IPS-18c (cell line): Measurements from ENCODE around the gene PLXNA3.

ENCODE experiments used
- H3K4me3 ChIP-seq: 2 replicates; pipeline ENCODE4 v1.7.0; 2013; ENCODE audit warnings: low read depth, mild to moderate bottlenecking, low read length, moderate library complexity; ENCODE audit not compliant: insufficient read depth
- H3K9me3 ChIP-seq: one replicate; pipeline ENCODE4 v1.6.1; 2013; ENCODE audit warnings: mild to moderate bottlenecking, low read length, moderate library complexity; ENCODE audit not compliant: control insufficient read depth, insufficient read depth

Gene PLXNA3

GRCh38 chrX:154505734-154506133, 47.7 kb downstream of the PLXNA3 start:
- peaks cover 19% of the 10 kb centered on the region for H3K9me3 ChIP-seq
- H3K4me3 ChIP-seq = no peak overlapping the region

DNA sequence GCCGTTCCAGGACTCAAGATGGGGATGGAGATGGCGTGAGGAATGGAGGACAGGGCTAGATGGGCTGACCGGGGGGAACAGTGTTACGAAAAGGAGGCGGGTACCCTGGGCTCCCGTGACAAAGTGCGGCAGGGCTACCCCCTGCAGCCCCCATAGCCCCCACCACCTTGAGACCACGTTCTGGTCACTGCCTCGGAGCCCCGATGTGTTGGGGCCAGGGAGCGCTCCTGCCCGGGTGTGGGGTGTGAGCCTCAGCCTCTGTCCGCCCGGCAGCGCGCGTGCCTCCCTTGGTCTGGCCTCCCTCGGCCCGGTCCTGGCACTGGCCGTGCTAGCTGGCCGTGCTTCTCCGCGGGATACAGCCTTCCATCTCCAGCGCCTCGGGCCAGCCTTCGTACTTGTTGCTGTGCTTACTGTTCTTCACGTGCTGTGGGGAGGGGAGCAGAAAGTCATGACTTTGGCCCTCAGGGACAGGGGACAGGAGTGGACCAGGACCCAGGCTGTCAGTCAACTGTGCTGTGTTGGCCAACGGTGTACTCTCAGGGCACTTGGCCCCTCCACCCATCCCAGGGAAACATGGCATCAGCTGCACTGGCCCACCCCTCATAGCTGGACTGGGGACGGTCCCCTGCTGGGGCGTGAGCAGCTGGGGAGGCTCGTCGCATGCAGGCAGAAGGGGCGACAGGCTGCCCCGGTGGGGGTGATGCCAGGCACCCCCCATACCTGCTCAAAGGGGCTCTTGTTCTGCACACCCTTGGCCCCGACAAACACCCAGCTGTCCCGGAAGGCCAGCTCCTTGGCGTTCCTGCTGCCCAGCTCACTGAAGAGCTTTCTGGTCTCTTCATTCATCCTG, 48.6 kb downstream of the PLXNA3 start:
- Histone ChIP-seq H3K9me3 (peaks cover 19% of the 10 kb centered on the region), H3K4me3 (no peak overlapping the region)

GRCh38 chrX:154507673-154508383, 49.7 kb downstream of the PLXNA3 start:
- Histone ChIP-seq H3K4me3 (no peak overlapping the region), H3K9me3 (peaks cover 19% of the 10 kb centered on the region)

DNA sequence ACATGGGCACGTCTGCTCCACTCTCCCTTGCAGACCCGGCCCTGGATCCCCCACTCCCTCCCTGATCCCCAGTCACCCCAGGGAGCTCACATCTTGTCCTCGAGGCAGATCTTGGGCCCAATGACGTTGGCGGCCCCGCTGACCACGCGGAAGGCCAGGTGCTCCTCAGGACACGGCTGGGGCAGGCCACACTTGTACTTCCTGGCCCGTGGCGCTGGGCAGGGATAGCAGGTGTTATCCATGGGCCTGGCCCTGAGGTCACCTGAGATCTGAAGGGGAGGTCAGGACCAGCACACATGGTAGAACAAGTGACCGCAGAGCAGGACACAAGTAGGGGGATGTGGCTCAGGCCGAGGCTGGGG, 50.3 kb downstream of the PLXNA3 start:
- peaks cover 19% of the 10 kb centered on the region for H3K9me3 ChIP-seq
- no peak overlapping the region for H3K4me3 ChIP-seq

GRCh38 chrX:154509455-154509854, 51.4 kb downstream of the PLXNA3 start:
- peaks cover 19% of the 10 kb centered on the region for H3K9me3 ChIP-seq
- no peak overlapping the region for H3K4me3 ChIP-seq

DNA sequence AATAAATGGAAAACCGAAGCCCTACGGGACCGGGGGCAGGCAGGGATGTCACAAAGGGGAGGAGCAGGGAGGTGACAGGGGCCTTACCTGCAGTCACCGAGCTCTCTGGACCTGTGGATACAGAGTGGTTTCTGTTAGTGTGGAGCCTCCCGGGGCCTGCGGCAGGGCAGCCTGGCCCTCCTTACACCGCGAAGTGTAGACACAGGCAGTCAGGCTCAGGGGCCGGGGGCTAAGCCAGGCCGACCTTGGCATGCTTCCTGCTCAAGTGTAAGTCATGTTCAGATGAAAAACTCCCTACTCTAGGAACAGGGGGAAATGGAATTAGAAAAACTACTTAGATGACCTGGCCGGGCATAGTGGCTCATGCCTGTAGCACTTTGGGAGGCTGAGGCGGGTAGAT, 53.7 kb downstream of the PLXNA3 start:
- Histone ChIP-seq H3K4me3 (no peak overlapping the region), H3K9me3 (peaks cover 9% of the 10 kb centered on the region)

DNA sequence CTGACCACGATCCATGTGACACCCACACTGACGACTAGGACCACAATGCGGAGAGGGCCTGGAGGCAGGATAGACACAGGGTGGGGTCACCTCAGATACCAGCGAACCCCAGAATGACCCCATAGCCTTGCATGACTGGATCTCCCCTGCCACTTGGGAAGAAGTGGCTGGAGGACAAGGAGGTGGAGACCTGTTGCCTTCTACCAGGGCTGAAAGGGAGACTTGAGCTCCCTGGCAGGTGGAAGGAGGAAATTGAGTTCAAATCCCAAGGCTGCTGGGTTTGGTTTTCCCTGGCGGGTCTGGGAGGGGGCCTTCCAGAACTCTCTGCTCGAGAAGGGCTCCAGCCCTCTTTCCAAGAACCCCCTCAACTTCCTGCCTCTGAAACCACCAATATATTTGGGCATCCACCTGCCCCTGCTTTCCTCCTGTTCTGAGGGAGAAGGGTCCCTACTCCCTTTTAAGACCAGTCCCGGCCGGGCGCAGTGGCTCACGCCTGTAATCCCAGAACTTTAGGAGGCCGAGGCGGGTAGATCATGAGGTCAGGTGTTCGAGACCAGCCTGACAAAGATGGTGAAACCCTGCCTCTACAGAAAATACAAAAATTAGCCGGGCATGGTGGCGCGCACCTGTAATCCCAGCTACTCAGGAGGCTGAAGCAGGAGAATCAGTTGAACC, 54.9 kb downstream of the PLXNA3 start:
- Histone ChIP-seq H3K9me3 (peaks cover 9% of the 10 kb centered on the region), H3K4me3 (no peak overlapping the region)

- Histone ChIP-seq H3K4me3 (no peak overlapping the region), H3K9me3 (peaks cover 9% of the 10 kb centered on the region)
Measured at GRCh38 chrX:154513716-154514115, 55.6 kb downstream of the PLXNA3 start.

DNA sequence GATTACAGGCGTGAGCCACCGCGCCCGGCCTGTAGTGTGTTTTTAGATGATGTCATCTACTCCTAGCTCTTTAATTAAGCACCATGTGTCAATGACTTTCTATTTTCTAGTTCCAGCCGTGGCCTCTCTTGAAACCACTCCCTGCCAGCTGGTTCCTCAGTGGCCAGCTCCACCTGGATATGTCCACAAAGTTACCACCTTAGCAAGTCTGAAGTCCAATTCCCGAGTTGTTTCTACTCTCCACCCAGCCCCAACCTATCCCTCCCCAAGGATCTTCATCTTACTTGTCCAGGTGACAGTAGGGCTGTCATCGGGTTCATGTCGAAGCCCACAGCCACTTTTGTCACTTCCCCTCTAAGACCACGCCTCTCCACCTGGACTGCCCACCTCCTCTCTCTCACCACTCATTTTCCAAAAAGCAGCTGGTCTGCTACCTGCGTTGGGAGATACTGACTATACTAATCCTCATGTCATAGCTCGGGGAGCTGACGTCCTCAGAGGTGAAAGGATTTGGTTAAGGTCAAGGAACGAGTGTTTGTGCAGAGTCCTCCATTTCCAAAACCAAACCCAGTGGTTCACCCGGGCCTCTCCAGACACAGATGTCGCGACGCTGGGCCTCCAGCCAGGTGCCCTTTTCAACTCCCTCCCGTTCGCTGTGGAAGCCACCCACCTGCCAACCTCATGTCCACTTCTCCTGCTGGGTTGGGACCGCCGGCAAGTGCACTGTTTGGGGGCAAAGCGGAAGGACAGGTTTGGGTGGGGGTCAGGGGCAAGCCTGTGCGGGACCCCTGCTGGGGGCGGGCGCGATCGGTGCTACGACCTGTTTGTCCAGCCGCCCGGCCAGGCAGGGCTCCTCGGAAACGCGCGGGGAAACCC, 57.2 kb downstream of the PLXNA3 start:
- Histone ChIP-seq H3K9me3 (peaks cover 7% of the 10 kb centered on the region), H3K4me3 (peak overlapping the region; percentile 68)

DNA sequence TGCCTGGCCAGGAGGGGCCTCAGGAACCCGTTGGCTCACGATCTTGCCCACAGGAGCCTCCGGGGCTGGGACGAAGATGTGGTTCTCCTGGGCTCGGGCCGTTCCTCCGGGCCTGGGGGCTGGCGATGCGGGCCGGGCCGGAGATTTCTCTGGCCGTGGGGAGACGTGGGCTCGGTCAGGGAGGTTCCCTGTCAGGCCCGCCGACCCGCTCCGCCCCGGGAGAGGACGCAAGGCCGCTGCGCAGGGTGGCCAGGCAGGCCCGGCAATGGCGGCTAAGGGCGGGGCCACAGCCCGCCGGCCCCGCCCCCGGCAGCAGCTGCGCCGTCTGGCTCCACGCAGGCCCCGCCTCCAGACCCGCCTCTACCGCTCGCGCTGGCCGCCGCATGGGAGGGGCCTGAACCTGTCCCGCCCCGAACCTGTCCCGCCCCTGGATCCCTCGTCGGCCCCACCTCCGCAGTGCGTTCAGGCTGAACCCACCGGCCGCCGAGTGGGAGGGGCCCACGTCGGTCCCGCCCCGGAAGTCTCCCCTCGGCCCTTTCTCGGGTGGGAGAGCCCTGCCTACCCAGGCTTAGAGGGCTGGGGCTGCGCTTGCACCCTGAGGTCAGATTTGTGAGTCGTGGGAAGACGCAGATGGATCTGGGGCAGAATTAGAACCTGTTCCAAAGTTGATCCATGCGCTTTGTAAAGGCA, 58.0 kb downstream of the PLXNA3 start, which contains the start of gene FAM3A:
Gene FAM3A, minus strand, starts transcription at position 267 of the 690 bp plus-strand sequence. CDS start 460 bp downstream, outside the sequence.
- Histone ChIP-seq H3K9me3 (peaks cover 7% of the 10 kb centered on the region), H3K4me3 (peak within 1 kb of the TSS; percentile 68)

GRCh38 chrX:154516656-154517100, 58.6 kb downstream of the PLXNA3 start:
- H3K9me3 ChIP-seq = peaks cover 7% of the 10 kb centered on the region
- H3K4me3 ChIP-seq = peak overlapping the region; percentile 40

DNA sequence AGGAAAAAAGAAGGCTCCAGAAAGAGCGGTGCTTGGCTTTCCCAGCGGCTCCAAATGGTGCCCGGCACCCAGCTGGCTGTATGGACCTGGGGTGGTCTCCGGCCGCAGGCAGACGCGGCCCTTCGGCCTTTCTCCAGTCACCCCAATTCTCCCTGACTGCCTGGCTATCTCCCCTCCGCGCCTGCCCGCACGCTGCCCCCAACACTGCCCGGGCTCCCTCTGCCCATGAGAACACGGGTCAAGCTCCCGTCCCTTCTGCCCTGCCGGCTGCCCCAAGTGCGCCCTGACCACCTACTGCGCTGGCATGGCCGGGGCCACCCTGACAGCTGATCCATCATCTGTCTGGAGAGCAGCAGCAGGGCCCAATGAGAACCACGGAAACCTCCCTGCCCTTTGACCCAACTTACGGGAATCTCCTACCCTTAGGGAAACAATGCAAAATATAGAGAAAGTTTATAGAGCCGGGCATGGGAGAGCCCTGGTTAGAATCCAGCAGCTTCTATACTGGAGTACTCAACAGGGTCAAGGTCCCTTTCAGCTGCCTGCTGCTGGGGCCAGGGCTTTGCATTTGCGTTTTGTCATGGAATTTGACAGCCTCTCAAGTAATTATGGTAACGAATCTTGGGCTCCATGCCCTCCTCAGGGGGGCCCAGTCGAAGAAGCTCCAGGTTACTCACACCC, 59.2 kb downstream of the PLXNA3 start:
- peak overlapping the region; percentile 40 for H3K4me3 ChIP-seq
- H3K9me3 ChIP-seq = peaks cover 7% of the 10 kb centered on the region

GRCh38 chrX:154519389-154519788, 61.3 kb downstream of the PLXNA3 start:
- Histone ChIP-seq H3K9me3 (peaks cover 7% of the 10 kb centered on the region), H3K4me3 (no peak overlapping the region)

DNA sequence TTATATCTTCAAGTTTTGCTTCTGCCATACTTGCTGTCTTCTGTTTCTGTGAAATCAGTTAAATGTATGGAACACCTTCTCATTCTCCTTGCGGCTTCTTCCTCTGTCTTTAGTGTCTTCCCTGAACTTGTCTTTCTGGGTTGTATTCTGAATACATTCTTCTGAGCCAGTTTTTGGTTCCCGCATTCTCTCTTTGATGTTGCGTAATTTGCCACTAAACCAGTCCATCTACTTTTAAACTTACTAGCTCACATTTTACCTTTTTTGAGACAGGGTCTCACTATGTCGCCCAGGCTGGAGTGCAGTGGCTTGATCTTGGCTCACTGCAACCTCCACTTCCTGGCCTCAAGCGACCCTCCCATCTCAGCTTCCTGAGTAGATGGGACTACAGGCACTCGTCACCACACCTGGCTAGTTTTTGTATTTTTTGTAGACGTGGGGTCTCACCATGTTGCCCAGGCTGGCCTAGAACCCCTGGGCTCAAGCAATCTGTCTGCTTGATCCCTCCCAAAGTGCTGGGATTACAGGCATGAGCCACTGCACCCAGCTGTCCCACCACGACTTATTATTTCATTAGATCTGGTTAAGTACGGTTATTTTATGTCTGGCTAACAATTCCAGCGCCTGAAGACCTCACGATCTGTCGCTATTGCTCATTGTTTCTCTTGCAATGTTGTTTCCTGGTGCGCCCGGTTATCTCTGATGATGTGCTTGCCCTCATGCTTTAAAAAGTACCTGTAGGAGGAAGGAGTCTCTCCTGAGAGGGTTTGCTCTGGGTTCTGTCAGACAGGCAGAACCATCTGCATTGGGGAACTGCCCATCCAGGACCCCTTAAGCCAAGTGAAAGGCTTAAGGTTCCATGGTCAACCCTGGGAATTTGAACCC, 67.8 kb downstream of the PLXNA3 start:
- no peak overlapping the region for H3K4me3 ChIP-seq
- peaks cover 16% of the 10 kb centered on the region for H3K9me3 ChIP-seq
